SK-N-MC (cell line): ENCODE results near the gene SLC35E1.

Experiments used
- DNase-seq: peaks from one replicate; pipeline ENCODE4 v3.0.0-alpha.2; 2011; ENCODE audit warnings: low read depth, low spot score
- H3K27ac ChIP-seq: fragments of 200-600 bp; sonication (generic); 2 replicates; pipeline ENCODE4 v1.5.1; 2016; ENCODE audit warnings: mixed run types
- H3K36me3 ChIP-seq: fragments of 200-600 bp; sonication (generic); 2 replicates; pipeline ENCODE4 v1.6.1; 2017; ENCODE audit warnings: antibody characterized with exemption, low read length, mixed read lengths; ENCODE audit not compliant: insufficient read depth
- H3K4me3 ChIP-seq: fragments of 200-600 bp; sonication (generic); 2 replicates; pipeline ENCODE4 v1.5.1; 2016
- H3K9ac ChIP-seq: fragments of 200-600 bp; sonication (generic); 2 replicates; pipeline ENCODE4 v1.8.0; 2017; ENCODE audit warnings: mixed run types, mixed read lengths; ENCODE audit not compliant: insufficient read length
- H3K9me3 ChIP-seq: fragments of 200-600 bp; sonication (generic); 2 replicates; pipeline ENCODE4 v1.6.1; 2017; ENCODE audit warnings: low read depth, mild to moderate bottlenecking, antibody characterized with exemption, low read length, moderate library complexity, mixed read lengths
- EZH2 ChIP-seq: fragments of 200-600 bp; sonication (generic); IDR thresholded peaks from one replicate; pipeline ENCODE4 v1.6.1; 2017; ENCODE audit warnings: antibody characterized with exemption
- FOXP2 ChIP-seq: optimal IDR thresholded peaks from 2 replicates; pipeline ENCODE3; 2011; ENCODE audit warnings: mild to moderate bottlenecking, moderate library complexity; ENCODE audit not compliant: insufficient read depth; ENCODE audit errors: extremely low read length, control extremely low read depth
- POLR2AphosphoS5 ChIP-seq: IDR thresholded peaks from 2 replicates; pipeline ENCODE4 v1.6.1; 2012; ENCODE audit warnings: mild to moderate bottlenecking, low read depth, low read length, borderline replicate concordance

The SLC35E1 gene

GRCh38 chr19:16577531-16577985 is 5.3 kb upstream of the SLC35E1 start:
- Histone ChIP-seq H3K4me3 (no peak overlapping the region), H3K36me3 (peaks cover 27% of the 10 kb centered on the region; the same call in 1 of the 2 replicates), H3K9me3 (no peaks in the 10 kb centered on the region), H3K9ac (no peak overlapping the region), H3K27ac (no peak overlapping the region)
- TF ChIP-seq FOXP2 (no peak), EZH2 (no peak), POLR2AphosphoS5 (no peak)
- no peak for DNase-seq

- Histone ChIP-seq H3K9ac (no peak overlapping the region), H3K27ac (no peak overlapping the region), H3K4me3 (no peak overlapping the region), H3K9me3 (no peaks in the 10 kb centered on the region), H3K36me3 (peaks cover 27% of the 10 kb centered on the region; the same call in 1 of the 2 replicates)
- no peak for DNase-seq
- no peak for TF ChIP-seq POLR2AphosphoS5
- TF ChIP-seq FOXP2 = no peak
- no peak for TF ChIP-seq EZH2
These were observed 4.7 kb upstream of the SLC35E1 start for GRCh38 chr19:16576690-16577530.

GRCh38 chr19:16575861-16576689 is 3.9 kb upstream of the SLC35E1 start:
- Histone ChIP-seq H3K9ac (no peak overlapping the region), H3K4me3 (no peak overlapping the region), H3K36me3 (peaks cover 27% of the 10 kb centered on the region; the same call in 1 of the 2 replicates), H3K27ac (no peak overlapping the region), H3K9me3 (no peaks in the 10 kb centered on the region)
- TF ChIP-seq EZH2 (no peak), POLR2AphosphoS5 (no peak), FOXP2 (no peak)
- no peak for DNase-seq

- Histone ChIP-seq H3K9me3 (no peaks in the 10 kb centered on the region), H3K4me3 (no peak overlapping the region), H3K36me3 (peaks cover 29% of the 10 kb centered on the region; the same call in 1 of the 2 replicates), H3K27ac (no peak overlapping the region), H3K9ac (no peak overlapping the region)
- DNase-seq = no peak
- no peak for TF ChIP-seq FOXP2
- TF ChIP-seq POLR2AphosphoS5 = no peak
- no peak for TF ChIP-seq EZH2
These were observed 3.1 kb upstream of the SLC35E1 start for GRCh38 chr19:16575282-16575681.

- peak overlapping the region; percentile 93; the same call in 1 of the 2 replicates for H3K4me3 ChIP-seq
These were observed 1.7 kb upstream of the SLC35E1 start for GRCh38 chr19:16573925-16574324.

GRCh38 chr19:16573296-16573695 is 1.1 kb upstream of the SLC35E1 start:
- DNase-seq = no peak
- Histone ChIP-seq H3K36me3 (peaks cover 36% of the 10 kb centered on the region; the same call in 1 of the 2 replicates), H3K4me3 (peak overlapping the region; percentile 93), H3K9ac (peak overlapping the region; percentile 78), H3K9me3 (no peaks in the 10 kb centered on the region), H3K27ac (no peak overlapping the region)
- no peak for TF ChIP-seq POLR2AphosphoS5
- no peak for TF ChIP-seq FOXP2

More at GRCh38 chr19:16573925-16574324, 1.7 kb upstream of the SLC35E1 start:
- Histone ChIP-seq H3K36me3 (peaks cover 36% of the 10 kb centered on the region; the same call in 1 of the 2 replicates), H3K9ac (no peak overlapping the region), H3K9me3 (no peaks in the 10 kb centered on the region), H3K27ac (no peak overlapping the region)
- no peak for DNase-seq
- TF ChIP-seq POLR2AphosphoS5 (no peak), FOXP2 (no peak), EZH2 (no peak)

- no peak for DNase-seq
- no peak overlapping the region for H3K27ac ChIP-seq
These were observed 338 bp downstream of the SLC35E1 start for GRCh38 chr19:16571822-16572331.

More at GRCh38 chr19:16571822-16572331, 338 bp downstream of the SLC35E1 start:
- Histone ChIP-seq H3K9me3 (no peaks in the 10 kb centered on the region), H3K9ac (peak overlapping the region; percentile 86), H3K36me3 (peaks cover 40% of the 10 kb centered on the region), H3K4me3 (peak overlapping the region; percentile 92)
- TF ChIP-seq EZH2 (no peak), FOXP2 (no peak), POLR2AphosphoS5 (no peak)
